ENCODE measurements around the gene STAC. TPM values are rescaled to one million over a fixed set of nuclear protein-coding genes. Genes with fewer than 3 reads are reported as not detected.

The STAC gene
- total RNA-seq, 2 donors from 2014 or later = 42.5 to 62.3 TPM

- Histone ChIP-seq H3K4me3 (no peak overlapping the region), H3K9me3 (no peaks in the 10 kb centered on the region), H3K36me3 (no peaks in the 10 kb centered on the region), H3K4me1 (ENCODE audit: control insufficient read depth in 1 of 2, low read depth in 2 of 2) (peaks cover 0 to 6% of the 10 kb centered on the region in 2 donors), H3K27ac (no peak overlapping the region), H3K27me3 (replicated peaks; ENCODE audit: insufficient read depth) (no peaks in the 10 kb centered on the region)
- DNase-seq (ENCODE audit: low spot score) = no peak
- TF ChIP-seq, protein P1, sequence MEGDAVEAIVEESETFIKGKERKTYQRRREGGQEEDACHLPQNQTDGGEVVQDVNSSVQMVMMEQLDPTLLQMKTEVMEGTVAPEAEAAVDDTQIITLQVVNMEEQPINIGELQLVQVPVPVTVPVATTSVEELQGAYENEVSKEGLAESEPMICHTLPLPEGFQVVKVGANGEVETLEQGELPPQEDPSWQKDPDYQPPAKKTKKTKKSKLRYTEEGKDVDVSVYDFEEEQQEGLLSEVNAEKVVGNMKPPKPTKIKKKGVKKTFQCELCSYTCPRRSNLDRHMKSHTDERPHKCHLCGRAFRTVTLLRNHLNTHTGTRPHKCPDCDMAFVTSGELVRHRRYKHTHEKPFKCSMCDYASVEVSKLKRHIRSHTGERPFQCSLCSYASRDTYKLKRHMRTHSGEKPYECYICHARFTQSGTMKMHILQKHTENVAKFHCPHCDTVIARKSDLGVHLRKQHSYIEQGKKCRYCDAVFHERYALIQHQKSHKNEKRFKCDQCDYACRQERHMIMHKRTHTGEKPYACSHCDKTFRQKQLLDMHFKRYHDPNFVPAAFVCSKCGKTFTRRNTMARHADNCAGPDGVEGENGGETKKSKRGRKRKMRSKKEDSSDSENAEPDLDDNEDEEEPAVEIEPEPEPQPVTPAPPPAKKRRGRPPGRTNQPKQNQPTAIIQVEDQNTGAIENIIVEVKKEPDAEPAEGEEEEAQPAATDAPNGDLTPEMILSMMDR (IDR thresholded peaks at IDR 0.05) = no peak
- ATAC-seq (ENCODE audit: insufficient number of reproducible peaks, low FRiP score, low read depth) = no peak
These were observed 144.3 kb downstream of the STAC start for GRCh38 chr3:36524560-36524959.

- ATAC-seq (ENCODE audit: insufficient number of reproducible peaks, low FRiP score, low read depth) = peak; percentile 59
- TF ChIP-seq, protein P1 (IDR thresholded peaks at IDR 0.05) = no peak
- Histone ChIP-seq H3K36me3 (no peaks in the 10 kb centered on the region), H3K4me1 (ENCODE audit: control insufficient read depth in 1 of 2, low read depth in 2 of 2) (peaks cover 0 to 6% of the 10 kb centered on the region in 2 donors), H3K9me3 (no peaks in the 10 kb centered on the region), H3K27me3 (replicated peaks; ENCODE audit: insufficient read depth) (no peaks in the 10 kb centered on the region), H3K27ac (no peak overlapping the region), H3K4me3 (no peak overlapping the region)
- DNase-seq (ENCODE audit: low spot score) = no peak
These were observed 145.0 kb downstream of the STAC start for GRCh38 chr3:36525115-36525801.

GRCh38 chr3:36538136-36538749 lies 157.9 kb downstream of the STAC start:
- DNase-seq (ENCODE audit: low spot score) (no peak), ATAC-seq (ENCODE audit: insufficient number of reproducible peaks, low FRiP score, low read depth) (no peak)
- Histone ChIP-seq H3K27me3 (replicated peaks; ENCODE audit: insufficient read depth) (no peaks in the 10 kb centered on the region), H3K4me1 (ENCODE audit: control insufficient read depth in 1 of 2, low read depth in 2 of 2) (peaks cover 0 to 7% of the 10 kb centered on the region in 2 donors), H3K9me3 (no peaks in the 10 kb centered on the region), H3K4me3 (no peak overlapping the region), H3K27ac (no peak overlapping the region), H3K36me3 (no peaks in the 10 kb centered on the region)
- TF ChIP-seq, protein P1 (IDR thresholded peaks at IDR 0.05) = no peak

DNA sequence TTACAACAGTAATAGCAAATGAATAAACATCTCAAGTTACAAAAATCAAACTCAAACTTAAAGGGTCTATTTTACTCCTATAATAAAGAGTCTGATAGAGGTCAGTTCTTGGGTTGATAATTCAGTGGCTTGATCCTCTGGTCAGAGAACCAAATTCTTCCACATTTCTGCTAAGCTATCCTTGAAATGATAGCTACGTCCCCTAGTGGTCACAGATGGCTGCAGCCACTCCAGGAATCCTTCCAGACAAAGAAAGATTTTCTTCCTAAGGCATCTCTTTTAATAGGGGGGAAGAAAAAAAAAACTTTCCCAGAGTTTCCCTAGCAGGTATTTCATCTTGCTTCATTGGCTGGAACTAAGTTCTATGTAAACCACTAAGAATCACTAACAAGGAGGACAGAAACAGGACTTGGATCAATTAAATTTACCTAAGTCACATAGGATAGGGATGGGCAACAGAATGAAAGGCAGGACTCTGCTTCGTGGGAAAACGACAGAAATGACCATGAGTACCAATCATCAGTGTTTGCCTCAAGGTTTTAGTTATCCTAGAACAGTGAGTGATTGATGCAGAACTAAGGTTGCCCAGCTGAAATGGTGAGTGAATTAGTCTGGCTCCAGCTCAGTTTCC lies 160.7 kb downstream of the STAC start:
- no peaks in the 10 kb centered on the region for H3K36me3 ChIP-seq
- H3K9me3 ChIP-seq = no peaks in the 10 kb centered on the region
- H3K4me1 ChIP-seq (ENCODE audit: control insufficient read depth in 1 of 2, low read depth in 2 of 2) = peaks cover 0 to 7% of the 10 kb centered on the region in 2 donors
- H3K27me3 ChIP-seq (replicated peaks; ENCODE audit: insufficient read depth) = no peaks in the 10 kb centered on the region
- DNase-seq (ENCODE audit: low spot score) (no peak), ATAC-seq (ENCODE audit: insufficient number of reproducible peaks, low FRiP score, low read depth) (no peak)
- TF ChIP-seq, protein P1 (IDR thresholded peaks at IDR 0.05) = peak; percentile 45
- no peak overlapping the region for H3K27ac ChIP-seq
- no peak overlapping the region for H3K4me3 ChIP-seq

DNA sequence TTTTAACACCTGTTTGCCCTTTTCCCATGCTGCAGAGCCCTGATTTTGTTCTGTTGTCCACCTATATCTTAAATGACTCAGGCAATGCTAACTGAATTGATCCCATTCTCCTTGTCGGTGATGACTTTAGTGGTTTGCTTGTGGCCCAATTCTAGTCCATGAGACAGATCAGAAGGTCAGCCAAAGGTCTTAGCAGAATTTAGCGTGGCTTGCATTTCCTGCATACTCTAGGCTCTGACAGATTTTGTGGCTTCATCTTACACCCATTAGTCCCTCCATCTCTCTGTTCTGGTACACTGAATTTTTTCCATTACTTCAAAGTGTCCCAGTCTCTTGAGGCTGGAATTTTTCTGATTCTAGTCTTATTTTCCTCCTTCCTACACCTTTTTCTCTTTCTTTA lies 161.9 kb downstream of the STAC start:
- H3K27ac ChIP-seq = no peak overlapping the region
- H3K9me3 ChIP-seq = no peaks in the 10 kb centered on the region
- peaks cover 11% of the 10 kb centered on the region for H3K36me3 ChIP-seq
- H3K27me3 ChIP-seq (replicated peaks; ENCODE audit: insufficient read depth) = no peaks in the 10 kb centered on the region
- H3K4me1 ChIP-seq (ENCODE audit: control insufficient read depth in 1 of 2, low read depth in 2 of 2) = peaks cover 0 to 7% of the 10 kb centered on the region in 2 donors
- DNase-seq (ENCODE audit: low spot score) (no peak), ATAC-seq (ENCODE audit: insufficient number of reproducible peaks, low FRiP score, low read depth) (no peak)
- TF ChIP-seq, protein P1 (IDR thresholded peaks at IDR 0.05) = no peak
- no peak overlapping the region for H3K4me3 ChIP-seq

Measured in thoracic aorta (tissue), 2 donors.